Measurements from ENCODE around the gene HMGCR.
"Not testable (repeated sequence)": the region's sequence is repeated elsewhere in the genome, so short reads cannot be mapped to it uniquely, and the experiment has no call there.

Gene HMGCR

GRCh38 chr5:75336615-75337336 lies at the start of gene HMGCR:
TSS of gene HMGCR (plus strand) at chr5:75337220. CDS start at chr5:75342606, 5,386 bp downstream.
- peak; percentile 91 for DNase-seq (ENCODE audit: low read depth)

- not testable (repeated sequence) for DNase-seq (ENCODE audit: low read depth)
Observed at GRCh38 chr5:75291844-75292243, 45.2 kb upstream of the HMGCR start.

- DNase-seq (ENCODE audit: low read depth) = no peak
Observed at GRCh38 chr5:75300084-75300483, 36.9 kb upstream of the HMGCR start.

GRCh38 chr5:75303419-75303818 lies 33.6 kb upstream of the HMGCR start:
- no peak for DNase-seq (ENCODE audit: low read depth)

GRCh38 chr5:75304486-75304885 lies 32.5 kb upstream of the HMGCR start:
- DNase-seq (ENCODE audit: low read depth) = not testable (repeated sequence)

GRCh38 chr5:75306746-75307145 lies 30.3 kb upstream of the HMGCR start:
- no peak for DNase-seq (ENCODE audit: low read depth)

- DNase-seq (ENCODE audit: low read depth) = no peak
Observed at GRCh38 chr5:75310212-75310611, 26.8 kb upstream of the HMGCR start.

GRCh38 chr5:75319148-75319547 lies 17.9 kb upstream of the HMGCR start:
- DNase-seq (ENCODE audit: low read depth) = not testable (repeated sequence)

GRCh38 chr5:75319638-75320037 lies 17.4 kb upstream of the HMGCR start:
- no peak for DNase-seq (ENCODE audit: low read depth)

- DNase-seq (ENCODE audit: low read depth) = no peak
Observed at GRCh38 chr5:75320371-75320770, 16.6 kb upstream of the HMGCR start.

GRCh38 chr5:75322066-75322465 lies 15.0 kb upstream of the HMGCR start:
- no peak for DNase-seq (ENCODE audit: low read depth)

GRCh38 chr5:75324791-75325190 lies 12.2 kb upstream of the HMGCR start:
- DNase-seq (ENCODE audit: low read depth) = no peak

GRCh38 chr5:75325242-75325641 lies 11.8 kb upstream of the HMGCR start:
- DNase-seq (ENCODE audit: low read depth) = no peak

- DNase-seq (ENCODE audit: low read depth) = no peak
Observed at GRCh38 chr5:75330404-75330803, 6.6 kb upstream of the HMGCR start.

GRCh38 chr5:75331095-75332090 lies 5.6 kb upstream of the HMGCR start:
- DNase-seq (ENCODE audit: low read depth) = no peak

- DNase-seq (ENCODE audit: low read depth) = not testable (repeated sequence)
Observed at GRCh38 chr5:75333759-75334158, 3.3 kb upstream of the HMGCR start.

- DNase-seq (ENCODE audit: low read depth) = not testable (repeated sequence)
Observed at GRCh38 chr5:75334413-75334812, 2.6 kb upstream of the HMGCR start.

GRCh38 chr5:75335486-75335885 lies 1.5 kb upstream of the HMGCR start:
- DNase-seq (ENCODE audit: low read depth) = no peak

GRCh38 chr5:75335952-75336614 lies 937 bp upstream of the HMGCR start:
- DNase-seq (ENCODE audit: low read depth) = peak; percentile 21

- no peak for DNase-seq (ENCODE audit: low read depth)
Observed at GRCh38 chr5:75337366-75338021, 474 bp downstream of the HMGCR start.

GRCh38 chr5:75338408-75338807 lies 1.4 kb downstream of the HMGCR start:
- DNase-seq (ENCODE audit: low read depth) = no peak

Data from CMK (cell line).